Activated CD8-positive, alpha-beta T cell treated with anti-CD3 and anti-CD28 coated beads for 36 hours (primary cell): ENCODE measurements around the gene MFSD8. TPM values are rescaled to one million over a fixed set of nuclear protein-coding genes. Genes with fewer than 3 reads are reported as not detected.
"Not testable (repeated sequence)": the region's sequence is repeated elsewhere in the genome, so short reads cannot be mapped to it uniquely, and the experiment has no call there.

ENCODE experiments used
- ATAC-seq: fragments of 200-7000 bp; cut with Tn5 transposase; one replicate; pipeline ENCODE4 v1.10.0; 2021; ENCODE audit warnings: mild to moderate bottlenecking, moderate library complexity
- CTCF ChIA-PET: fragments of 350-600 bp; sonication (Branson Sonifier 250); formaldehyde crosslinking; loops from one replicate; lab custom pipeline; 2021; ENCODE audit warnings: antibody characterized with exemption; lab: Charles Lee
- POLR2A ChIA-PET: fragments of 350-600 bp; sonication (Branson Sonifier 250); formaldehyde crosslinking; loops from one replicate; lab custom pipeline; 2021; ENCODE audit warnings: antibody characterized with exemption; lab: Charles Lee
- DNase-seq: peaks from one replicate; pipeline ENCODE4 v3.0.0-alpha.2; 2020
- H3K27ac Mint-ChIP-seq: one replicate; pipeline ENCODE4 v1.8.0; 2021; ENCODE audit warnings: mild to moderate bottlenecking, mixed read lengths
- H3K27me3 Mint-ChIP-seq: one replicate; pipeline ENCODE4 v1.8.0; 2021; ENCODE audit warnings: mixed read lengths
- H3K36me3 Mint-ChIP-seq: one replicate; pipeline ENCODE4 v1.8.0; 2021; ENCODE audit warnings: low read depth, mixed read lengths
- H3K4me1 Mint-ChIP-seq: one replicate; pipeline ENCODE4 v1.8.0; 2021; ENCODE audit warnings: low read depth, mixed read lengths
- H3K4me3 Mint-ChIP-seq: one replicate; pipeline ENCODE4 v1.8.0; 2021; ENCODE audit warnings: mild to moderate bottlenecking, moderate library complexity, mixed read lengths
- H3K9me3 Mint-ChIP-seq: one replicate; pipeline ENCODE4 v1.8.0; 2021; ENCODE audit warnings: mixed read lengths
- intact Hi-C: fragments of 100-400 bp; cut with micrococcal nuclease; formaldehyde crosslinking; loops from one replicate; pipeline ENCODE4 v1.10.0; 2022
- total RNA-seq, 2 experiments: library from RNA; stranded (reverse); gene quantifications; one replicate each; pipeline ENCODE4 v1.2.3, GENCODE V29; 2021
- TF ChIP-seq, protein P1 (sequence below): fragments of 200-600 bp; IDR thresholded peaks from one replicate; pipeline ENCODE4 v1.8.0; 2022; ENCODE audit warnings: antibody characterized with exemption, mild to moderate bottlenecking

MFSD8 gene
- total RNA-seq, 2 experiments from 2014 or later: 12.5 to 14.2 TPM

DNA sequence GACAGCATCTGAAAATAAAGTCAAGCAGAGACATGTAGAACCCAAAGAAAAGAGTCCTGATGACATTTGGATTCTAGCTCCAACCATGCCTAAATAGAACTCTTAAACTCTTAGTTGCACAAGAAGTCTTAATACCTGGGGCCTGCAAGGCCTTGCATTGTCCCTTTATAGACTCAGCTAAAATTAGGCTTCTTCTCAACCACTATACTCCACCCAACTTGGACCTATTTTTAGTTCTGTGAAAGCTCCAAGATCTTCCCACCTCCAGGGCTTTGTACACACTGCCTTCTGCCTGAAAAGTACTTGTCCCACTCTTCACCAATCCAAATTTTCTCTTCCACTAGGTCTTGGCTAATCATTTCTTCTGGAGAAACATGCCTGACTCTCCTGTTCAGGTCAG, 47.8 kb downstream of the MFSD8 start:
- POLR2A ChIA-PET: no interaction called here

DNA sequence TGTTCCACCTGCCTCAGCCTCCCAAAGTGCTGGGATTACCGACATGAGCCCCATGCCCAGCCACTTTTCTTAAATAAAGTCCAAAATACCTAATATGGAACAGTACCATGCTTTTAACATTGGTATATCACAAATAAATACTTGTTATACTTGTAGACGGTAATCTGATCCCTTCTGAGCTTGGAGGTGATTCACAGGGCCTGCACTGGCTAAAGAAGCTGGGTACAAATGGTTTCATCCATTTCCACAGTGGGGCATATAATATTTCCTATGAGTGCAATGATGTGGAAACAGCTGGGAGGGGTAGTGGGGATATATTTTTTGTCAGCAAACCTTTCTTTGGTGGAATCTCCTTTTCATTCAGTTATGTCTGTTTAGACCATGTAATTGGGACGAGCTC, 48.5 kb downstream of the MFSD8 start:
- CTCF ChIA-PET: no interaction called here
- Mint-ChIP-seq H3K27me3 (no peaks in the 10 kb centered on the region), H3K36me3 (peaks cover 11% of the 10 kb centered on the region), H3K4me1 (no peaks in the 10 kb centered on the region), H3K27ac (no peak overlapping the region), H3K9me3 (no peaks in the 10 kb centered on the region), H3K4me3 (no peak overlapping the region)
- POLR2A ChIA-PET: no interaction called here
- ATAC-seq (no peak), DNase-seq (no peak)
- TF ChIP-seq, protein P1, sequence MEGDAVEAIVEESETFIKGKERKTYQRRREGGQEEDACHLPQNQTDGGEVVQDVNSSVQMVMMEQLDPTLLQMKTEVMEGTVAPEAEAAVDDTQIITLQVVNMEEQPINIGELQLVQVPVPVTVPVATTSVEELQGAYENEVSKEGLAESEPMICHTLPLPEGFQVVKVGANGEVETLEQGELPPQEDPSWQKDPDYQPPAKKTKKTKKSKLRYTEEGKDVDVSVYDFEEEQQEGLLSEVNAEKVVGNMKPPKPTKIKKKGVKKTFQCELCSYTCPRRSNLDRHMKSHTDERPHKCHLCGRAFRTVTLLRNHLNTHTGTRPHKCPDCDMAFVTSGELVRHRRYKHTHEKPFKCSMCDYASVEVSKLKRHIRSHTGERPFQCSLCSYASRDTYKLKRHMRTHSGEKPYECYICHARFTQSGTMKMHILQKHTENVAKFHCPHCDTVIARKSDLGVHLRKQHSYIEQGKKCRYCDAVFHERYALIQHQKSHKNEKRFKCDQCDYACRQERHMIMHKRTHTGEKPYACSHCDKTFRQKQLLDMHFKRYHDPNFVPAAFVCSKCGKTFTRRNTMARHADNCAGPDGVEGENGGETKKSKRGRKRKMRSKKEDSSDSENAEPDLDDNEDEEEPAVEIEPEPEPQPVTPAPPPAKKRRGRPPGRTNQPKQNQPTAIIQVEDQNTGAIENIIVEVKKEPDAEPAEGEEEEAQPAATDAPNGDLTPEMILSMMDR: no peak
- intact Hi-C loops: no loop called here

More for the DNA sequence above, 47.8 kb downstream of the MFSD8 start:
- H3K36me3 Mint-ChIP-seq: peaks cover 11% of the 10 kb centered on the region
- H3K4me3 Mint-ChIP-seq: no peak overlapping the region
- no peaks in the 10 kb centered on the region for H3K27me3 Mint-ChIP-seq
- no peak for ATAC-seq
- intact Hi-C loops: no loop called here
- H3K4me1 Mint-ChIP-seq: no peaks in the 10 kb centered on the region
- CTCF ChIA-PET: no interaction called here
- TF ChIP-seq, protein P1: no peak
- H3K9me3 Mint-ChIP-seq: no peaks in the 10 kb centered on the region
- DNase-seq: no peak
- H3K27ac Mint-ChIP-seq: no peak overlapping the region

DNA sequence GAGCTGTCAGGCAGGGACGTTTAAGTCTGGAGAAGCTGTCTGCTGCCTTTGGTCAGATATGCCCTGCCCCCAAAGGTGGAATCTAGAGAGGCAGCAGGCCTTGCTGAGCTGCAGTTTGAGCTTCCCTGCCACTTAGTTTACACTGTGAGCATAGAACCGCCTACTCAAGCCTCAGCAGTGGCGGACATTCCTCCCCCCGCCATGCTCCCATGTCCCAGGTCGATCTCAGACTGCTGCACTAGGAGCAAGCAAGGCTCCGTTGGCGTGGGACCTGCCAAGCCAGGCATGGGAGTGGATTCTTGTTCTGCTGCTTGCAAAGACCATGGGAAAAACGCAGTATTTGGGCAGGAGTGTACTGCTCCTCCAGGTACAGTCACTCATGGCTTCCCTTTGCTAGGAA, 59.9 kb downstream of the MFSD8 start:
- DNase-seq: no peak
- CTCF ChIA-PET: no interaction called here
- intact Hi-C loops: no loop called here
- no peak for ATAC-seq
- POLR2A ChIA-PET: no interaction called here
- H3K36me3 Mint-ChIP-seq: peaks cover 11% of the 10 kb centered on the region
- H3K4me1 Mint-ChIP-seq: no peaks in the 10 kb centered on the region
- TF ChIP-seq, protein P1: no peak
- H3K4me3 Mint-ChIP-seq: no peak overlapping the region
- no peak overlapping the region for H3K27ac Mint-ChIP-seq
- H3K9me3 Mint-ChIP-seq: peaks cover 2% of the 10 kb centered on the region
- no peaks in the 10 kb centered on the region for H3K27me3 Mint-ChIP-seq

DNA sequence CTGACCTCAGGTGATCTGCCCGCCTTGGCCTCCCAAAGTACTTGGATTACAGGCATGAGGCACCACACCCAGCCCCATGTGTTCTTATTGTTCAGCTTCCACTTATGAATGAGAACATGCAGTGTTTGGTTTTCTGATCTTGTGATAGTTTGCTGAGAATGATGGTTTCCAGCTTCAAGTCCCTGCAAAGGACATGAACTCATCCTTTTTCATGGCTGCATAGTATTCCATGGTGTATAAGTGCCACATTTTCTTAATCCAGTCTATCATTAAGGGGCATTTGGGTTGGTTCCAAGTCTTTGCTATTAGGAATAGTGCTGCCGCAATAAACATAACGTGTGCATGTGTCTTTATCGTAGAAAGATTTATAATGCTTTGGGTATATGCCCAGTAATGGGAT, 65.3 kb downstream of the MFSD8 start:
- H3K9me3 Mint-ChIP-seq, H3K27me3 Mint-ChIP-seq, H3K4me1 Mint-ChIP-seq, ATAC-seq, intact Hi-C loops, H3K27ac Mint-ChIP-seq, H3K4me3 Mint-ChIP-seq, DNase-seq: not testable (repeated sequence)
- CTCF ChIA-PET: interaction anchor here (0.9 kb wide), 1 partner anchor 18 kb away, joined by 3 read pairs; no protein-coding TSS in a partner anchor
- POLR2A ChIA-PET: interaction anchor here (0.9 kb wide), 1 partner anchor 19 kb away, joined by 3 read pairs; no protein-coding TSS in a partner anchor
- H3K36me3 Mint-ChIP-seq: peaks cover 33% of the 10 kb centered on the region

DNA sequence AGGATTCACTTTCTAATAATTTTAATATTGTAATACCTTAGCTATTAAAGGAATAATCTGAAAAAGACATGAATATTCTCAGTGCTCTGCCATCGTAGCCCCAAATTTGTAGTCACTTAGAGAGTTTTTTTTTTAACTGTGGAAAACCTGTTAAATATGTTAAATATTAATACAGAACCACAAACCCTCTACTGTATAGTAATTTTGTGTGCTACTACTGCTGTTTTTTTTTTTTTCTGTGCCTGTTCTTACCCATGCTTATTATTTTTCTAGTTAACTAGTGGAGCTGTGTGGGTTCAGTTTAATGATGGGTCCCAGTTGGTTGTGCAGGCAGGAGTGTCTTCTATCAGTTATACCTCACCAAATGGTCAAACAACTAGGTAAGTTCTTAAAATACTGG, 68.4 kb downstream of the MFSD8 start:
- intact Hi-C loops: no loop called here
- Mint-ChIP-seq H3K36me3 (peaks cover 36% of the 10 kb centered on the region), H3K9me3 (peaks cover 2% of the 10 kb centered on the region), H3K27me3 (no peaks in the 10 kb centered on the region), H3K4me3 (no peak overlapping the region), H3K4me1 (no peaks in the 10 kb centered on the region), H3K27ac (no peak overlapping the region)
- CTCF ChIA-PET: no interaction called here
- POLR2A ChIA-PET: no interaction called here
- TF ChIP-seq, protein P1: no peak
- ATAC-seq (no peak), DNase-seq (no peak)

DNA sequence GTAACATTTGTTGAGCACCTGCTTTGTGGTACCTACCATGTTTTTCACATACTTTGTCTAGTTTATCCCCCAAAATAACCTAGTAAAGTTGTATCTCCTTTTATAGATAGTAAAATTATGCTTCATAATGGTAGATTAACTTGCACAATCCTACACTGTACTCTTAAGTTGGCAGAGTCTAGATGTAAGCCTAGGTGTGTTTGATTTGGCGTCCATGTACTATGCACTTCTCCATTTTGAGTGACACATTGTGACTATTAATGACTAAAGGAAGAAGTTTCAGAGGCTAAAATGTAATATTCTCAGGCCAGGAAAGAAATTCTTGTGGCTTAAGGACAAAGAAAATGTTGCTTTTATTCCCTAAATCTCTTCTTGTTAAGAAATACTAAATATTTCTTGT, 68.9 kb downstream of the MFSD8 start:
- DNase-seq (no peak), ATAC-seq (no peak)
- ChIA-PET CTCF (no interaction called here), POLR2A (no interaction called here)
- H3K27ac Mint-ChIP-seq: no peak overlapping the region
- H3K36me3 Mint-ChIP-seq: peaks cover 37% of the 10 kb centered on the region
- TF ChIP-seq, protein P1: no peak
- H3K4me1 Mint-ChIP-seq: no peaks in the 10 kb centered on the region
- peaks cover 2% of the 10 kb centered on the region for H3K9me3 Mint-ChIP-seq
- H3K27me3 Mint-ChIP-seq: no peaks in the 10 kb centered on the region
- no peak overlapping the region for H3K4me3 Mint-ChIP-seq
- intact Hi-C loops: no loop called here
